PC-3 (cell line): ENCODE results near the gene CENPW. TPM values are rescaled to one million over a fixed set of nuclear protein-coding genes. Genes with fewer than 3 reads are reported as not detected.

Experiments used
- ATAC-seq: fragments of 200-7000 bp; cut with Tn5 transposase; 2 replicates; pipeline ENCODE4 v1.9.1; 2020; ENCODE audit warnings: mild to moderate bottlenecking, moderate library complexity
- BruUV-seq: library from RNA; stranded (reverse); fragments of 400-500 nt; replicated peaks from 2 replicates; lab custom pipeline; 2021; lab: Mats Ljungman, UMichigan
- CTCF ChIA-PET: fragments of 300-600 bp; sonication (Branson Sonifier 250); formaldehyde crosslinking; loops from one replicate; lab custom pipeline; 2022; ENCODE audit warnings: antibody characterized with exemption; lab: Charles Lee
- POLR2A ChIA-PET: fragments of 300-600 bp; sonication (Branson Sonifier 250); formaldehyde crosslinking; loops from one replicate; lab custom pipeline; 2022; ENCODE audit warnings: antibody characterized with exemption; ENCODE audit not compliant: unreplicated experiment; lab: Charles Lee
- DNase-seq: peaks from one replicate; pipeline ENCODE4 v3.0.0-alpha.2; 2015
- H2AFZ ChIP-seq: fragments of 300-600 bp; sonication (generic); 2 replicates; pipeline ENCODE4 v1.6.0; 2016; ENCODE audit warnings: antibody characterized with exemption, low read length
- H3F3A ChIP-seq: fragments of 300-600 bp; sonication (generic); one replicate; pipeline ENCODE4 v1.6.0; 2017; ENCODE audit warnings: antibody characterized with exemption, low read length, control low read depth, mild to moderate bottlenecking; ENCODE audit not compliant: unreplicated experiment
- H3K27ac ChIP-seq: fragments of 300-600 bp; sonication (generic); 2 replicates; pipeline ENCODE4 v1.5.1; 2016; ENCODE audit warnings: mild to moderate bottlenecking, low read length
- H3K27me3 ChIP-seq: fragments of 300-600 bp; sonication (generic); 2 replicates; pipeline ENCODE4 v1.6.1; 2016; ENCODE audit warnings: low read length, mixed read lengths
- H3K36me3 ChIP-seq: fragments of 300-600 bp; sonication (generic); 2 replicates; pipeline ENCODE4 v1.6.1; 2016; ENCODE audit warnings: low read depth, mixed run types, low read length, mixed read lengths
- H3K4me1 ChIP-seq: fragments of 300-600 bp; sonication (generic); 2 replicates; pipeline ENCODE4 v1.5.1; 2016; ENCODE audit warnings: low read length; ENCODE audit not compliant: insufficient read depth
- H3K4me2 ChIP-seq: fragments of 300-600 bp; sonication (generic); 2 replicates; pipeline ENCODE4 v1.6.0; 2016; ENCODE audit warnings: low read length
- H3K4me3 ChIP-seq: fragments of 300-600 bp; sonication (generic); 2 replicates; pipeline ENCODE4 v1.5.1; 2016; ENCODE audit warnings: mild to moderate bottlenecking, low read length, mixed read lengths
- H3K79me2 ChIP-seq: fragments of 300-600 bp; sonication (generic); 2 replicates; pipeline ENCODE4 v1.6.1; 2017; ENCODE audit warnings: low read length, mixed read lengths
- H3K9ac ChIP-seq: fragments of 300-600 bp; sonication (generic); 2 replicates; pipeline ENCODE4 v1.6.0; 2016; ENCODE audit warnings: mild to moderate bottlenecking, low read length
- H3K9me2 ChIP-seq: fragments of 300-600 bp; sonication (generic); replicated peaks from 2 replicates; pipeline ENCODE4 v1.6.1; 2016; ENCODE audit warnings: mixed run types, low read length, mixed read lengths
- H3K9me3 ChIP-seq: fragments of 300-600 bp; sonication (generic); 2 replicates; pipeline ENCODE4 v1.6.1; 2016; ENCODE audit warnings: low read length, mixed read lengths
- H4K20me1 ChIP-seq: fragments of 300-600 bp; sonication (generic); 2 replicates; pipeline ENCODE4 v1.6.1; 2016; ENCODE audit warnings: low read length, mixed read lengths
- CTCF ChIP-seq: fragments of 300-600 bp; sonication (generic); conservative IDR thresholded peaks from 2 replicates; pipeline ENCODE4 v1.5.1; 2017; ENCODE audit warnings: antibody characterized with exemption, low read depth, mild to moderate bottlenecking, low read length
- EZH2 ChIP-seq: fragments of 300-600 bp; sonication (generic); IDR thresholded peaks from one replicate; pipeline ENCODE4 v1.6.1; 2017; ENCODE audit warnings: antibody characterized with exemption, mild to moderate bottlenecking, low read length; ENCODE audit not compliant: unreplicated experiment
- EZH2phosphoT487 ChIP-seq: fragments of 300-600 bp; sonication (generic); IDR thresholded peaks from 2 replicates; pipeline ENCODE4 v1.6.1; 2018; ENCODE audit warnings: mild to moderate bottlenecking, antibody characterized with exemption, low read length, borderline replicate concordance
- intact Hi-C: fragments of 100-400 bp; cut with micrococcal nuclease; formaldehyde crosslinking; loops from 2 replicates; pipeline ENCODE4 v1.9.0; 2023
- total RNA-seq: library from RNA; depleted of rRNA; stranded (reverse); fragments of >200 nt; gene quantifications from 2 replicates; pipeline ENCODE4 v1.2.3, GENCODE V29; 2014

The CENPW gene
- total RNA-seq, 1 experiment from 2014 or later, result 33.6 TPM

GRCh38 chr6:126367849-126368248 lies 27.9 kb downstream of the CENPW start:
- TF ChIP-seq EZH2 (no peak), EZH2phosphoT487 (no peak), CTCF (no peak)
- Histone ChIP-seq H3K36me3 (no peaks in the 10 kb centered on the region), H3K4me2 (no peak overlapping the region), H3K9ac (no peak overlapping the region), H3F3A (no peaks in the 10 kb centered on the region), H3K79me2 (no peaks in the 10 kb centered on the region), H3K4me3 (no peak overlapping the region), H3K9me2 (no peaks in the 10 kb centered on the region), H4K20me1 (no peaks in the 10 kb centered on the region), H3K9me3 (no peaks in the 10 kb centered on the region), H3K27ac (no peak overlapping the region), H3K4me1 (no peaks in the 10 kb centered on the region), H2AFZ (no peak overlapping the region), H3K27me3 (no peaks in the 10 kb centered on the region)
- ChIA-PET POLR2A (no interaction called here), CTCF (no interaction called here)
- no peak for ATAC-seq
- intact Hi-C loops, result no loop called here
- no TSS peak for BruUV-seq
- no peak for DNase-seq

GRCh38 chr6:126372626-126373025 lies 32.7 kb downstream of the CENPW start:
- ChIA-PET POLR2A (no interaction called here), CTCF (no interaction called here)
- no peak overlapping the region for H3K27ac ChIP-seq
- H3F3A ChIP-seq, result no peaks in the 10 kb centered on the region
- H3K79me2 ChIP-seq, result no peaks in the 10 kb centered on the region
- no peaks in the 10 kb centered on the region for H4K20me1 ChIP-seq
- BruUV-seq, result no TSS peak
- H3K9me2 ChIP-seq, result no peaks in the 10 kb centered on the region
- intact Hi-C loops, result no loop called here
- H3K4me3 ChIP-seq, result no peak overlapping the region
- no peaks in the 10 kb centered on the region for H3K4me1 ChIP-seq
- H3K9me3 ChIP-seq, result no peaks in the 10 kb centered on the region
- ATAC-seq (no peak), DNase-seq (no peak)
- no peak for TF ChIP-seq EZH2phosphoT487
- TF ChIP-seq EZH2, result no peak
- TF ChIP-seq CTCF, result no peak
- no peaks in the 10 kb centered on the region for H3K27me3 ChIP-seq
- H3K9ac ChIP-seq, result no peak overlapping the region
- no peak overlapping the region for H3K4me2 ChIP-seq
- no peak overlapping the region for H2AFZ ChIP-seq
- H3K36me3 ChIP-seq, result no peaks in the 10 kb centered on the region

GRCh38 chr6:126373344-126373743 lies 33.4 kb downstream of the CENPW start:
- Histone ChIP-seq H3K79me2 (no peaks in the 10 kb centered on the region), H3K4me2 (no peak overlapping the region), H3K4me3 (no peak overlapping the region), H3K9ac (no peak overlapping the region), H3K9me3 (no peaks in the 10 kb centered on the region), H3K36me3 (no peaks in the 10 kb centered on the region), H3K9me2 (no peaks in the 10 kb centered on the region), H3K27ac (no peak overlapping the region), H4K20me1 (no peaks in the 10 kb centered on the region), H3K27me3 (no peaks in the 10 kb centered on the region), H2AFZ (no peak overlapping the region), H3F3A (no peaks in the 10 kb centered on the region), H3K4me1 (no peaks in the 10 kb centered on the region)
- ATAC-seq (no peak), DNase-seq (no peak)
- BruUV-seq, result no TSS peak
- intact Hi-C loops, result no loop called here
- no peak for TF ChIP-seq EZH2
- TF ChIP-seq EZH2phosphoT487, result no peak
- TF ChIP-seq CTCF, result no peak
- ChIA-PET CTCF (no interaction called here), POLR2A (no interaction called here)
